Smooth muscle cell (in vitro differentiated cells): ENCODE results near the gene EIF3J. TPM values are rescaled to one million over a fixed set of nuclear protein-coding genes. Genes with fewer than 3 reads are reported as not detected.
A peak's percentile ranks its signal among the peaks of the same experiment; 100 is the strongest.

Experiments used
- DNase-seq: peaks from one replicate; lab custom pipeline; 2025; ENCODE audit not compliant: unreplicated experiment; lab: John Stamatoyannopoulos, UW
- H2AFZ ChIP-seq: fragments of 200-600 bp; sonication (generic); 2 replicates; pipeline ENCODE4 v1.6.0; 2016; ENCODE audit warnings: antibody characterized with exemption, low read depth, mild to moderate bottlenecking
- H3F3A ChIP-seq: fragments of 200-600 bp; sonication (generic); 2 replicates; pipeline ENCODE4 v1.6.0; 2017; ENCODE audit warnings: antibody characterized with exemption, low read depth
- H3K27ac ChIP-seq: fragments of 200-600 bp; sonication (generic); 2 replicates; pipeline ENCODE4 v1.5.1; 2016; ENCODE audit warnings: low read depth, mild to moderate bottlenecking
- H3K27me3 ChIP-seq: fragments of 200-600 bp; sonication (generic); 2 replicates; pipeline ENCODE4 v1.6.1; 2016; ENCODE audit warnings: low read depth, mild to moderate bottlenecking
- H3K36me3 ChIP-seq: fragments of 200-600 bp; sonication (generic); 2 replicates; pipeline ENCODE4 v1.5.1; 2016; ENCODE audit warnings: low read depth
- H3K4me1 ChIP-seq: fragments of 200-600 bp; sonication (generic); 2 replicates; pipeline ENCODE4 v1.5.1; 2016; ENCODE audit warnings: low read depth
- H3K4me2 ChIP-seq: fragments of 200-600 bp; sonication (generic); 2 replicates; pipeline ENCODE4 v1.6.0; 2016; ENCODE audit warnings: mild to moderate bottlenecking
- H3K4me3 ChIP-seq: fragments of 200-600 bp; sonication (generic); 2 replicates; pipeline ENCODE4 v1.5.1; 2016; ENCODE audit warnings: mild to moderate bottlenecking
- H3K79me2 ChIP-seq: fragments of 200-600 bp; sonication (generic); 2 replicates; pipeline ENCODE4 v1.6.0; 2016; ENCODE audit warnings: low read depth, mild to moderate bottlenecking
- H3K9ac ChIP-seq: fragments of 200-600 bp; sonication (generic); 2 replicates; pipeline ENCODE4 v1.6.0; 2016; ENCODE audit warnings: low read depth
- H3K9me3 ChIP-seq: fragments of 200-600 bp; sonication (generic); replicated peaks from 2 replicates; pipeline ENCODE4 v1.5.1; 2016; ENCODE audit warnings: low read depth
- H4K20me1 ChIP-seq: fragments of 200-600 bp; sonication (generic); 2 replicates; pipeline ENCODE4 v1.6.0; 2016; ENCODE audit warnings: low read depth
- WGBS: methylation state at CpG from one replicate; pipeline ENCODE4 v1.1.7; 2016; ENCODE audit warnings: low lambda C conversion rate; 5-methylcytosine and 5-hydroxymethylcytosine counted together
- polyA plus RNA-seq: library from polyadenylated mRNA; unstranded; fragments of >200 nt; fragmentation: Nextera tagmentation; extraction: Ambion mirVana; gene quantifications from 2 replicates; pipeline ENCODE4 v1.2.1, GENCODE V29; 2016
- total RNA-seq: library from RNA; depleted of rRNA; stranded (reverse); fragments of >200 nt; gene quantifications from 2 replicates; pipeline ENCODE4 v1.2.3, GENCODE V29; 2014
- TF ChIP-seq, protein P1 (sequence below): fragments of 200-600 bp; sonication (generic); IDR thresholded peaks from 2 replicates; pipeline ENCODE4 v1.5.1; 2017; ENCODE audit warnings: borderline replicate concordance, mild to moderate bottlenecking, antibody characterized with exemption; ENCODE audit not compliant: insufficient read depth, poor library complexity, severe bottlenecking

EIF3J gene
- total and polyA plus RNA-seq, 2 experiments from 2014 or later, result 28.7 to 62.3 TPM

DNA sequence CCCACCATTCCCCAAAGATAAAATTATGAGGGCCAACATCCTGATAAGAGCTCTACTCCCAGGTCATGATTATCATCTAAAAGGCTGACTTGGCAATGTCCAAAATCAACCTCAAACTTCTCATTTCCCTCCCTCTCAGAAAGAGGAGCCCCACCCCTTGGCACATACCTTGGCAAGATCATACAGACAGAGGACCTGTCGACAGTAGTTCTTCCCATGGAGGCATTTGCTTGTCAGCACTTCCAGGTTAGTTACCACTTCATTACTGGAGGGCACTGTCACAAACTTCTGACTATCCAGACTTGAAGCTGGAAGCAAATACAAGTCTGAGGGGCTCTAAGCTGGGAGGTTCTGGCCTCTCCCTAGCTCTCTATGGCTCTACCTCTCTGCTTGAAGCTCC lies 37.8 kb downstream of the EIF3J start:
- TF ChIP-seq, protein P1, sequence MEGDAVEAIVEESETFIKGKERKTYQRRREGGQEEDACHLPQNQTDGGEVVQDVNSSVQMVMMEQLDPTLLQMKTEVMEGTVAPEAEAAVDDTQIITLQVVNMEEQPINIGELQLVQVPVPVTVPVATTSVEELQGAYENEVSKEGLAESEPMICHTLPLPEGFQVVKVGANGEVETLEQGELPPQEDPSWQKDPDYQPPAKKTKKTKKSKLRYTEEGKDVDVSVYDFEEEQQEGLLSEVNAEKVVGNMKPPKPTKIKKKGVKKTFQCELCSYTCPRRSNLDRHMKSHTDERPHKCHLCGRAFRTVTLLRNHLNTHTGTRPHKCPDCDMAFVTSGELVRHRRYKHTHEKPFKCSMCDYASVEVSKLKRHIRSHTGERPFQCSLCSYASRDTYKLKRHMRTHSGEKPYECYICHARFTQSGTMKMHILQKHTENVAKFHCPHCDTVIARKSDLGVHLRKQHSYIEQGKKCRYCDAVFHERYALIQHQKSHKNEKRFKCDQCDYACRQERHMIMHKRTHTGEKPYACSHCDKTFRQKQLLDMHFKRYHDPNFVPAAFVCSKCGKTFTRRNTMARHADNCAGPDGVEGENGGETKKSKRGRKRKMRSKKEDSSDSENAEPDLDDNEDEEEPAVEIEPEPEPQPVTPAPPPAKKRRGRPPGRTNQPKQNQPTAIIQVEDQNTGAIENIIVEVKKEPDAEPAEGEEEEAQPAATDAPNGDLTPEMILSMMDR, result no peak
- WGBS, result 100% methylated on average over 1 of the region's 1 CpG
- Histone ChIP-seq H4K20me1 (no peaks in the 10 kb centered on the region), H3K79me2 (no peaks in the 10 kb centered on the region), H3K27me3 (no peaks in the 10 kb centered on the region), H3F3A (no peaks in the 10 kb centered on the region), H3K27ac (no peak overlapping the region), H3K4me2 (no peak overlapping the region), H3K36me3 (no peaks in the 10 kb centered on the region), H2AFZ (no peak overlapping the region), H3K4me3 (no peak overlapping the region), H3K4me1 (no peaks in the 10 kb centered on the region), H3K9ac (no peak overlapping the region), H3K9me3 (no peaks in the 10 kb centered on the region)
- DNase-seq, result no peak

DNA sequence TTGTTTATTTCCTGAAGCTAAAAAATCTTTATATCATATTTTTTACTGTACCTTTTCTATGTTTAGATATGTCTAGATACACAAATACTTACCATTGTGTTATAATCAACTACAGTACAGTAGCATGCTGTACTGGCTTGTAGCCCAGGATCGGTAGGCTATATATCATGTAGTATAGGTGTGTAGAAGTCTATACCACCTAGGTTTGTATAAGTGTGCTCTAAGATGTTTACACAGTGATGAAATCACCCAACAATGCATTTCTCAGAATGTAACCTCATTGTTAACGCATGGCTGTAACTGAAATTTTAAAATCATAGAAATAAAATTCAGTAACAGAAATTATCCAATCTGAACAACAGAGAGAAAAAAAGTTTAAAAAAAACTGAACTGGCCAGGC lies 43.2 kb downstream of the EIF3J start:
- DNase-seq, result no peak
- 100% methylated on average over 2 of the region's 2 CpGs for WGBS
- Histone ChIP-seq H2AFZ (no peak overlapping the region), H4K20me1 (no peaks in the 10 kb centered on the region), H3K9ac (no peak overlapping the region), H3K4me3 (no peak overlapping the region), H3K4me2 (no peak overlapping the region), H3K27me3 (no peaks in the 10 kb centered on the region), H3K9me3 (no peaks in the 10 kb centered on the region), H3K79me2 (no peaks in the 10 kb centered on the region), H3K4me1 (no peaks in the 10 kb centered on the region), H3F3A (no peaks in the 10 kb centered on the region), H3K27ac (no peak overlapping the region), H3K36me3 (peaks cover 9% of the 10 kb centered on the region)
- TF ChIP-seq, protein P1, result no peak

DNA sequence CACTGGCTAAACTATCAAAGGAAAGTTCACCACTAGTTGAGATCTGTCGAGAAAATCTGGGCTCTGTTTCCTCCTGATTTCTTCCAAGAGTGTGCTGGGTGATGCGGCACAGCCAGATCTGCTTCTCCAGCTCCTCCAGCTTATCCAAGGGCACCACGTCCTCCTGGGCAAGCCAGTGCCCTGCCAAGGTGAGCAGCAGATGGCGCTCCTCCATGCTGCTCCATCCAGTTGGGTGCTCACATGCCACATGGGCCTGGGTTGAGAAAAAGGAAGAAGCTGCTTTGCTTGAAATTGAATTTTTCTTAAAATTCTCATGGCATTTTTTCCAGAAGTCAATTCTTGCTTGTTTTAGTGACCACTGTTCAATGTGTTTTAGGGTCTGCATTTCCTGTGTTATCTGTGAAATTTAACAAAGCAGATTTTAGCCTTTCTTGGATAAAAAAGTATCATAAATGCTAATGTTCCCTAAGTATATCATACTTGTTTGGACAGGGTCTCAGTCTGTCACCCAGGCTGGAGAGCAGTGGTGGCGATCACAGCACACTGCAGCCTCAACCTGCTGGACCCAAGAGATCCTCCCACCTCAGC lies 47.3 kb downstream of the EIF3J start:
- Histone ChIP-seq H3K79me2 (no peaks in the 10 kb centered on the region), H3K9me3 (no peaks in the 10 kb centered on the region), H3K36me3 (peaks cover 9% of the 10 kb centered on the region), H3F3A (no peaks in the 10 kb centered on the region), H3K4me1 (no peaks in the 10 kb centered on the region), H3K4me3 (no peak overlapping the region), H3K4me2 (no peak overlapping the region), H3K27me3 (no peaks in the 10 kb centered on the region), H2AFZ (no peak overlapping the region), H4K20me1 (no peaks in the 10 kb centered on the region), H3K27ac (no peak overlapping the region), H3K9ac (no peak overlapping the region)
- TF ChIP-seq, protein P1, result peak; percentile 15
- WGBS, result 86% methylated on average over 5 of the region's 5 CpGs
- DNase-seq, result no peak

DNA sequence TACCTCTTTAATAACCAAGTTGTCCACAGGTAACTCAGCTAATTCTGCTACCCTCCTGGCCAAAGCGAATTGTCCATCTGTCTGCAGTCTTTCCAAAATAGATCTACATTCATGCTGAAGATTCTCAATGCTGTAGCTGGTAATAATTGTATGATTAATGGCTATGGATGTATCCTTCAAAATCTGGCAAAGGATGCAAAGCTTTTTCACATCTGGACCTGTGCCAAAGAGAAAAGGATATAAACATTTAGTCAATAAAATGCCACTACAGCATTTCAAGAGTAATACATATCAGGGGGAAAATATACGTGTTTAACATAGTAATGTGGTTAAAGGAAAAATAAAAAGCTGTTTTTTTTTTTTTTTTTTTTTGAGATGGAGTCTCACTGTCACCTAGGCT lies 48.7 kb downstream of the EIF3J start:
- no peaks in the 10 kb centered on the region for H3F3A ChIP-seq
- H3K36me3 ChIP-seq, result peaks cover 14% of the 10 kb centered on the region
- no peaks in the 10 kb centered on the region for H3K79me2 ChIP-seq
- H2AFZ ChIP-seq, result no peak overlapping the region
- no peak overlapping the region for H3K4me3 ChIP-seq
- no peaks in the 10 kb centered on the region for H4K20me1 ChIP-seq
- no peak for DNase-seq
- H3K9ac ChIP-seq, result no peak overlapping the region
- no peaks in the 10 kb centered on the region for H3K27me3 ChIP-seq
- H3K4me2 ChIP-seq, result no peak overlapping the region
- no peak overlapping the region for H3K27ac ChIP-seq
- 94% methylated on average over 2 of the region's 2 CpGs for WGBS
- H3K9me3 ChIP-seq, result no peaks in the 10 kb centered on the region
- TF ChIP-seq, protein P1, result no peak
- no peaks in the 10 kb centered on the region for H3K4me1 ChIP-seq
